Measurements from ENCODE around the gene A2M.

DNA sequence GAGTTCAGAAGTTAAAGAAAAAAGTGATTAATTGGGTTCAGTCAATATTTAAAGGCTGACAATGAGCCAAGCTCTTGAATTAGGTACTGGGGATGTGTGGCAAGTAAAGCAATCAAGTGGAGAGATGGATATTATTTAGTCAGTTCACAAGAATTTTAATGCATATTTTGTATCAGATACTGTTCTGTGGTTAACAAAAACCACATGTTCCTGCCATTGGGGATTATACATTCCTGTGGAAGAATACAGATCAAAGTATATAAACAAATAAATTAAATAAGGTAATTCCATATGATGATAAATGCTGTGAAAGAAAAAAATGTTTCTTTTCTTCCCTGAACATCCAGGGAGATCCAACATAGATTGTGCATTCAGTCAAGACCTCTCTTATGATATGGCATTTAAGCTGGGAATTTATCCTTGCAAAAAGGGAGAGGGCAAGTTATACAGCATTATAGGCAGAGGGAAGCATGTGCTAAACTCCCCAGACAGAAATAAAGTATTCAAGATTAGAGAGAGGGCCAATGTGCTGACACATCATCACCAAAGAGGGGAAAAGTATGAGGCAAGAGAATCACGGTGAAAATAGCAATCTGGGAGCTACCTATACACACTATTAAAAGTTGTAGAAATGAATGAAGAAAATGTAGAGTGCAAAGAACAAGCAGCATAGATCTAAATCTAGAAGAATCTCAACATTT, 17.6 kb upstream of the A2M start:
- no peak for TF ChIP-seq POLR2A (IDR thresholded peaks at IDR 0.05; ENCODE audit: low read length)
- TF ChIP-seq GATA1 (IDR thresholded peaks at IDR 0.05; ENCODE audit: low read depth, low read length) = no peak
